HepG2 (cell line): Measurements from ENCODE around the gene RASGRP2. TPM values are rescaled to one million over a fixed set of nuclear protein-coding genes. Genes with fewer than 3 reads are reported as not detected.

Experiments used
- ATAC-seq: fragments of 200-7000 bp; cut with Tn5 transposase; 3 replicates; pipeline ENCODE4 v1.9.1; 2020; ENCODE audit warnings: mild to moderate bottlenecking, moderate library complexity
- BruUV-seq: library from RNA; stranded (reverse); fragments of 400-500 nt; replicated peaks from 2 replicates; lab custom pipeline; 2021; lab: Mats Ljungman, UMichigan
- CTCF ChIA-PET: fragments of 300-600 bp; formaldehyde crosslinking; extraction: SDS; loops from one replicate; lab custom pipeline; 2021; ENCODE audit warnings: low total read pairs, inconsistent platforms, low intra/inter-chr PET ratio; lab: Yijun Ruan, JAX
- POLR2A ChIA-PET: fragments of 350-600 bp; sonication (Branson Sonifier 250); formaldehyde crosslinking; loops from one replicate; lab custom pipeline; 2020; ENCODE audit warnings: antibody characterized with exemption, inconsistent platforms; lab: Yijun Ruan, JAX
- DNase-seq: peaks from one replicate; pipeline ENCODE4 v3.0.0-alpha.2; 2015; ENCODE audit warnings: low spot score
- FAIRE-seq: peaks from 3 replicates; lab custom pipeline; 2011; peaks lifted over from hg19 to GRCh38; lab: Jason Lieb, UNC
- H2AFZ ChIP-seq: one replicate; pipeline ENCODE4 v1.6.1; 2011; ENCODE audit warnings: low read length, inconsistent platforms
- H3K27ac ChIP-seq: fragments of 300-600 bp; 3 replicates; pipeline ENCODE4 v1.8.0; 2011; ENCODE audit warnings: mixed run types, mild to moderate bottlenecking, mixed read lengths, low read length, inconsistent platforms; ENCODE audit not compliant: insufficient read depth; ENCODE audit errors: extremely low read length
- H3K27me3 ChIP-seq, 2 experiments: fragments of 200-600 bp in 1 of 2; 2 replicates in 1 of 2; 3 replicates in 1 of 2; pipeline versions ENCODE4 v1.6.0 to v1.8.0; 2011; ENCODE audit warnings: low read length in 2 of 2, mild to moderate bottlenecking in 2 of 2, moderate library complexity in 2 of 2, inconsistent platforms in 1 of 2; ENCODE audit not compliant: insufficient read depth in 2 of 2, control insufficient read depth in 1 of 2
- H3K36me3 ChIP-seq, 2 experiments: fragments of 200-600 bp in 1 of 2; replicated peaks in 1 of 2; 2 replicates in 1 of 2; 3 replicates in 1 of 2; pipeline versions ENCODE4 v1.5.1 to v1.8.0; 2011; ENCODE audit warnings: low read length in 2 of 2, inconsistent platforms in 1 of 2; ENCODE audit not compliant: insufficient read depth in 2 of 2, control insufficient read depth in 1 of 2
- H3K4me1 ChIP-seq: 2 replicates; pipeline ENCODE4 v1.5.1; 2012; ENCODE audit warnings: low read length, inconsistent platforms; ENCODE audit not compliant: insufficient read depth
- H3K4me2 ChIP-seq: 2 replicates; pipeline ENCODE4 v1.6.0; 2011; ENCODE audit warnings: low read depth, low read length, inconsistent platforms
- H3K4me3 ChIP-seq, 3 experiments: fragments of 200-600 bp in 1 of 3; sonication (generic), shearing (Covaris generic) in 1 of 3; replicated peaks in 1 of 3; 2 replicates each; pipeline ENCODE4 v1.5.1; 2011 to 2016; ENCODE audit warnings: low read length in 3 of 3, inconsistent platforms in 2 of 3, low read depth in 2 of 3, mild to moderate bottlenecking in 2 of 3, control low read depth in 1 of 3, mixed read lengths in 1 of 3; ENCODE audit not compliant: insufficient read depth in 1 of 3
- H3K79me2 ChIP-seq: one replicate; pipeline ENCODE4 v1.6.1; 2011; ENCODE audit warnings: low read length, inconsistent platforms; ENCODE audit not compliant: insufficient read depth
- H3K9ac ChIP-seq: 2 replicates; pipeline ENCODE4 v1.6.0; 2011; ENCODE audit warnings: mild to moderate bottlenecking, low read depth, low read length, inconsistent platforms; ENCODE audit not compliant: insufficient read depth
- H3K9me3 ChIP-seq: 2 replicates; pipeline ENCODE4 v1.5.1; 2012; ENCODE audit warnings: mild to moderate bottlenecking, low read length
- H4K20me1 ChIP-seq: 2 replicates; pipeline ENCODE4 v1.6.0; 2011; ENCODE audit warnings: inconsistent platforms, mild to moderate bottlenecking, low read length, moderate library complexity; ENCODE audit not compliant: insufficient read depth
- FUBP1 ChIP-seq: sonication (generic); formaldehyde crosslinking; IDR thresholded peaks from 2 replicates; pipeline ENCODE4 v1.5.1; 2020; ENCODE audit warnings: missing genetic modification reagents, mild to moderate bottlenecking, borderline replicate concordance
- GMEB2 ChIP-seq: IDR thresholded peaks from 2 replicates; pipeline ENCODE4 v1.6.1; 2016; ENCODE audit warnings: missing biosample characterization, missing genetic modification reagents, low read depth
- HHEX ChIP-seq: IDR thresholded peaks from 2 replicates; pipeline ENCODE4 v1.6.1; 2016; ENCODE audit warnings: control low read depth
- MIER3 ChIP-seq: IDR thresholded peaks from 2 replicates; pipeline ENCODE4 v1.6.1; 2016; ENCODE audit warnings: missing compliant biosample characterization, borderline replicate concordance
- NCOR1 ChIP-seq: fragments of 200-600 bp; sonication (generic); IDR thresholded peaks from 2 replicates; pipeline ENCODE4 v1.7.0; 2017; ENCODE audit warnings: antibody characterized with exemption, low read length, borderline replicate concordance
- PTBP1 ChIP-seq: fragments of 200-400 bp; formaldehyde crosslinking; IDR thresholded peaks from 2 replicates; pipeline ENCODE4 v1.6.1; 2018; ENCODE audit warnings: low read length, low read depth; ENCODE audit not compliant: poor library complexity, severe bottlenecking
- TEAD3 ChIP-seq: optimal IDR thresholded peaks from 2 replicates; pipeline ENCODE3; 2016; ENCODE audit warnings: borderline replicate concordance
- ZBTB33 ChIP-seq: sonication (generic); formaldehyde crosslinking; IDR thresholded peaks from 2 replicates; pipeline ENCODE4 v1.4.0; 2020; ENCODE audit warnings: missing genetic modification reagents
- ZBTB8A ChIP-seq: sonication (generic); formaldehyde crosslinking; IDR thresholded peaks from 2 replicates; pipeline ENCODE4 v1.4.0; 2020; ENCODE audit warnings: mild to moderate bottlenecking, low read depth, missing genetic modification reagents, borderline replicate concordance
- ZNF232 ChIP-seq: sonication (generic); formaldehyde crosslinking; IDR thresholded peaks from 2 replicates; pipeline ENCODE4 v1.4.0; 2020; ENCODE audit warnings: missing genetic modification reagents, borderline replicate concordance
- ZNF350 ChIP-seq: sonication (generic); formaldehyde crosslinking; IDR thresholded peaks from 2 replicates; pipeline ENCODE4 v1.4.0; 2020; ENCODE audit warnings: mild to moderate bottlenecking, low read depth, missing genetic modification reagents, borderline replicate concordance
- ZNF44 ChIP-seq: sonication (generic); formaldehyde crosslinking; IDR thresholded peaks from 2 replicates; pipeline ENCODE4 v1.5.1; 2020; ENCODE audit warnings: mild to moderate bottlenecking, missing genetic modification reagents
- ZNF569 ChIP-seq: sonication (generic); formaldehyde crosslinking; IDR thresholded peaks from 2 replicates; pipeline ENCODE4 v1.5.0; 2020; ENCODE audit warnings: mild to moderate bottlenecking, missing genetic modification reagents, moderate library complexity, borderline replicate concordance
- ZNF678 ChIP-seq: sonication (generic); formaldehyde crosslinking; IDR thresholded peaks from 2 replicates; pipeline ENCODE4 v1.4.0; 2020; ENCODE audit warnings: mild to moderate bottlenecking, missing genetic modification reagents
- ZNF749 ChIP-seq: sonication (generic); formaldehyde crosslinking; IDR thresholded peaks from 2 replicates; pipeline ENCODE4 v1.8.0; 2022; ENCODE audit warnings: mild to moderate bottlenecking, missing genetic modification reagents, moderate library complexity, borderline replicate concordance
- ZNF75D ChIP-seq: sonication (generic); formaldehyde crosslinking; IDR thresholded peaks from 2 replicates; pipeline ENCODE4 v1.8.1; 2023; ENCODE audit warnings: missing genetic modification reagents, mild to moderate bottlenecking, borderline replicate concordance
- ZNF792 ChIP-seq: IDR thresholded peaks from 2 replicates; pipeline ENCODE4 v1.6.1; 2016
- WGBS: methylation state at CpG from one replicate; pipeline ENCODE4 v1.1.6; 2017; ENCODE audit warnings: low lambda C conversion rate; 5-methylcytosine and 5-hydroxymethylcytosine counted together
- in situ Hi-C: cut with HindIII; loops from 2 replicates; pipeline ENCODE4 v1.10.0; 2017; ENCODE audit warnings: low pct_unique_long_range_greater_than_20kb; ENCODE audit not compliant: extremely low pct_ligation_motif_present
- intact Hi-C: fragments of 100-400 bp; cut with micrococcal nuclease; formaldehyde crosslinking; loops from one replicate; pipeline ENCODE4 v1.10.0; 2022; ENCODE audit not compliant: unreplicated experiment
- polyA plus RNA-seq, 8 experiments: library from polyadenylated mRNA; depleted of rRNA in 3 of 8; stranded (reverse) in 7 of 8; unstranded in 1 of 8; fragments of >200 nt; fragmentation: Illumina TruSeq in 4 of 8; extraction: Trizol in 4 of 8; gene quantifications; 2 replicates each; pipeline versions ENCODE4 v1.2.1 to v1.2.3, GENCODE V29; 2011 to 2016; ENCODE audit warnings: low read depth in 4 of 8, missing spikeins in 1 of 8, mixed read lengths in 1 of 8; ENCODE audit not compliant: insufficient read depth in 1 of 8
- total RNA-seq, 5 experiments: library from RNA; depleted of rRNA; stranded (reverse); fragments of >200 nt; fragmentation: Illumina TruSeq; extraction: Trizol; gene quantifications; 2 replicates each; pipeline ENCODE4 v1.2.3, GENCODE V29; 2016; ENCODE audit warnings: low read depth in 1 of 5
- TF ChIP-seq, protein P1 (sequence below): IDR thresholded peaks from 2 replicates; pipeline ENCODE4 v1.6.1; 2016; ENCODE audit warnings: missing compliant biosample characterization, missing genetic modification reagents, borderline replicate concordance

RASGRP2 gene
- total and polyA plus RNA-seq, 2 of the 13 experiments (the other 11 are each of a cell fraction or from before 2014, with no cell fraction given) = 0.61 TPM; not detected in 1

DNA sequence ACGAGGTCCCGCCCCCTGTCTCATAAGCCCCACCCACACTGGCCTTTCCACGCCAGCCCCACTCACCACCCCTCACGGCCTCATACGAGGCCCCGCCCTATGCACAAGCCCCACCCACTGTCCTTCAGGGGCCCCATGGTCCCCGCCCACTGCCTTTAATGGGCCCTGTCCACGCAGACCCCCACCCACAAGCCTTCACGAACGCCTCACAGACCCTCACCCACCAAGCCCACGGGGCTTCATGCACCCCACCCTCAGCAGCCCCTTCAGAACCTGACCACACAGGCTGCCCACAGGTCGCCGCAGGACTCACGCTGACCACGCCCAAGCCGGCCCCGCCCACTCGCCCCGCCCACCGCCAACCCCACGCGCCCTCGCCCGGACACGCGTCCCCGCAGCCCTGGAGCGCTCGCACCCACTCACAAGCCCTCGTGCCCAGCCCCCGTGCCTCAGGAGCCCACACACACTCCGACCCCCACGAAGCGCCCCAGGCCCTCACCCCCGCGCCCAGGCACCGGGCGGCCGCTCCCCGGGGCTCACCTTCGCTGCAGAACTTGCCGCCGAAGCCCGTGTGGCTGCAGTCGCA is 31.4 kb downstream of the RASGRP2 start:
- Histone ChIP-seq H3K27me3 (peaks cover 6 to 61% of the 10 kb centered on the region in 2 experiments; a peak in 4 of 5 replicates), H3K27ac (no peak overlapping the region), H3K9me3 (no peaks in the 10 kb centered on the region), H3K9ac (no peak overlapping the region), H3K79me2 (no peaks in the 10 kb centered on the region), H3K36me3 (no peaks in the 10 kb centered on the region), H3K4me3 (no peak overlapping the region), H2AFZ (no peak overlapping the region), H3K4me2 (no peak overlapping the region), H3K4me1 (peaks cover 5% of the 10 kb centered on the region; the same call in 1 of the 2 replicates), H4K20me1 (no peaks in the 10 kb centered on the region)
- TF ChIP-seq FUBP1 = no peak
- TF ChIP-seq ZBTB8A (CRISPR knock-in tag) = no peak
- no peak for TF ChIP-seq ZNF678 (CRISPR knock-in tag)
- no peak for TF ChIP-seq ZBTB33 (CRISPR knock-in tag)
- no peak for TF ChIP-seq ZNF792 (CRISPR knock-in tag)
- TF ChIP-seq, protein P1, sequence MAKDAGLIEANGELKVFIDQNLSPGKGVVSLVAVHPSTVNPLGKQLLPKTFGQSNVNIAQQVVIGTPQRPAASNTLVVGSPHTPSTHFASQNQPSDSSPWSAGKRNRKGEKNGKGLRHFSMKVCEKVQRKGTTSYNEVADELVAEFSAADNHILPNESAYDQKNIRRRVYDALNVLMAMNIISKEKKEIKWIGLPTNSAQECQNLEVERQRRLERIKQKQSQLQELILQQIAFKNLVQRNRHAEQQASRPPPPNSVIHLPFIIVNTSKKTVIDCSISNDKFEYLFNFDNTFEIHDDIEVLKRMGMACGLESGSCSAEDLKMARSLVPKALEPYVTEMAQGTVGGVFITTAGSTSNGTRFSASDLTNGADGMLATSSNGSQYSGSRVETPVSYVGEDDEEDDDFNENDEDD = no peak
- TF ChIP-seq TEAD3 (CRISPR knock-in tag) = no peak
- TF ChIP-seq GMEB2 (CRISPR knock-in tag) = no peak
- no peak for TF ChIP-seq ZNF569 (CRISPR knock-in tag)
- no peak for TF ChIP-seq ZNF749 (CRISPR knock-in tag)
- no peak for TF ChIP-seq PTBP1
- no peak for TF ChIP-seq NCOR1
- TF ChIP-seq ZNF350 (CRISPR knock-in tag) = no peak
- TF ChIP-seq MIER3 (CRISPR knock-in tag) = no peak
- TF ChIP-seq ZNF44 (CRISPR knock-in tag) = no peak
- no peak for TF ChIP-seq ZNF232
- TF ChIP-seq ZNF75D (CRISPR knock-in tag) = no peak
- TF ChIP-seq HHEX (CRISPR knock-in tag) = no peak
- ChIA-PET POLR2A (no interaction called here), CTCF (no interaction called here)
- WGBS = 37% methylated on average over 31 of the region's 45 CpGs
- ATAC-seq = no peak
- BruUV-seq = no TSS peak
- no peak for FAIRE-seq
- intact Hi-C loops = no loop called here
- no peak for DNase-seq
- in situ Hi-C loops = no loop called here
